ENCODE measurements around the gene PARVB.

PARVB gene

DNA sequence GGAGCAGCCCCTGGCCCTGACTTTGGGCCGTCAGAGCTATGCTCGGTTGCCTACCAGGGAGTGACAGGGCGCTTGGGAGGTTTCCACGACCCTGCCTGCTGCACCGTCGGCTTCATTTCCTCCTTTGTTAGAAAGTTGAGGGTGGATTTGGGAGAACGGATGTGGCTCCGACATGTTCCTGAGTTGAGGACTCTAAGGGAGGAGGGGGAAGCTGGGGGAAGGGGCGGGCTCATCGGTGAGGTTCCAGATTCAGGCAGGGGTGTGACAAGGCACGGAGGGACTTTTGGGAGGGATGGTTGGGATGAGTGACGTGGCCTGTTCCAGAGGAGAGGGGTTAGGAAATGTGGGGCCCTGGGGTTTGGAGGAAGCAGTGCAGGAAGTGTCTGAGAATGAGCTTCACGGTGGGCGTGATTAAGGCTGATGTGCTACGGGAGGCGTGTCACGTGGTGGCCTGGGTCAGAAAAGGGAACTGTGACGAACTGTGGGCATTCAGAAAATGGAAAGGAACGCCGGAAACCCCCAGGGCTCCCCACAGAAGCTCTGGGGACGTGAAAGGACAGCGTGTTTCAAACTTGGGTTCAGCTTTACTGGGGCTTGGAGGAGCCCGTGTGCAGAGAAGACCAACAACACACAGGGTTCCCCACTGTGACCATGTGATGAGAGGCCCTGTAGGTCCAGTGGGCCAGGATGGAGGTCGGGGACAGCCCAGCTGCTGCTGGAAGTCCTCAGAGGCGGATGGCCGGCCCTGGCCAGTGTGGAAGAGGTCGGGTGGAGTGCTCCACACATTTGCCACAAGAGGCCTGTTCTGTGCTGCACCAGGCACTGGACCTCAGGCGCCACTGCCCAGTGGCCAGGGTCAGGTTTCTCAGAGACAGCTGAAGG, 2.8 kb downstream of the PARVB start:
- DNase-seq (ENCODE audit: low read depth, low spot score) = no peak
- ChIA-PET CTCF (interaction anchor here (1.1 to 1.2 kb wide), 2 partner anchors 33 to 55 kb away, joined by 4 to 7 read pairs; no protein-coding TSS in a partner anchor), POLR2A (interaction anchor here (1.3 kb wide), 1 partner anchor 11 kb away, joined by 3 read pairs; no protein-coding TSS in a partner anchor)
- no peak overlapping the region for H3K4me3 ChIP-seq (ENCODE audit: low read depth, low read length)
- TF ChIP-seq, protein P1, sequence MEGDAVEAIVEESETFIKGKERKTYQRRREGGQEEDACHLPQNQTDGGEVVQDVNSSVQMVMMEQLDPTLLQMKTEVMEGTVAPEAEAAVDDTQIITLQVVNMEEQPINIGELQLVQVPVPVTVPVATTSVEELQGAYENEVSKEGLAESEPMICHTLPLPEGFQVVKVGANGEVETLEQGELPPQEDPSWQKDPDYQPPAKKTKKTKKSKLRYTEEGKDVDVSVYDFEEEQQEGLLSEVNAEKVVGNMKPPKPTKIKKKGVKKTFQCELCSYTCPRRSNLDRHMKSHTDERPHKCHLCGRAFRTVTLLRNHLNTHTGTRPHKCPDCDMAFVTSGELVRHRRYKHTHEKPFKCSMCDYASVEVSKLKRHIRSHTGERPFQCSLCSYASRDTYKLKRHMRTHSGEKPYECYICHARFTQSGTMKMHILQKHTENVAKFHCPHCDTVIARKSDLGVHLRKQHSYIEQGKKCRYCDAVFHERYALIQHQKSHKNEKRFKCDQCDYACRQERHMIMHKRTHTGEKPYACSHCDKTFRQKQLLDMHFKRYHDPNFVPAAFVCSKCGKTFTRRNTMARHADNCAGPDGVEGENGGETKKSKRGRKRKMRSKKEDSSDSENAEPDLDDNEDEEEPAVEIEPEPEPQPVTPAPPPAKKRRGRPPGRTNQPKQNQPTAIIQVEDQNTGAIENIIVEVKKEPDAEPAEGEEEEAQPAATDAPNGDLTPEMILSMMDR (IDR thresholded peaks at IDR 0.05; ENCODE audit: insufficient read depth, low read length, missing control alignments) = no peak

DNA sequence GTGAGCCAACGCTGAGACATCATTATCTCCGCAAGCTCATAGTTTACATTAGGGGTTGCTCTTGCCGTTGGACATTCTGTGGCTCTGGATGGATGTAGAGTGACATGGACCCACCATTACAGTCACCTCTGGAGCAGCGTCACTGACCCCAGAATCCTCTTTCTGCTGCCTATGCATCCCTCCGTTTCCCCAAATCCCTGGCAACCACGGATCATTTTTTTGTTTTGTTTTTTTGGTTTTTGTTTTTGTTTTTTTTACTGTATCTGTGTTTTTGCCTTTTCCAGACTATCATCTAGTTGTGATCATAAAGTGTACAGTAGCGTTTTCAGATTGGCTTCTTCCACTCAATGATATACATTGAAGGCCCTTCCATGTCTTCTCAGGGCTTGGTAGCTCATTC, 4.0 kb downstream of the PARVB start:
- no peak overlapping the region for H3K4me3 ChIP-seq (ENCODE audit: low read depth, low read length)
- POLR2A ChIA-PET = no interaction called here
- no peak for DNase-seq (ENCODE audit: low read depth, low spot score)
- CTCF ChIA-PET = interaction anchor here (0.7 to 1.1 kb wide), 2 partner anchors 11 to 54 kb away, joined by 3 to 4 read pairs; no protein-coding TSS in a partner anchor
- TF ChIP-seq, protein P1 (IDR thresholded peaks at IDR 0.05; ENCODE audit: insufficient read depth, low read length, missing control alignments) = no peak

DNA sequence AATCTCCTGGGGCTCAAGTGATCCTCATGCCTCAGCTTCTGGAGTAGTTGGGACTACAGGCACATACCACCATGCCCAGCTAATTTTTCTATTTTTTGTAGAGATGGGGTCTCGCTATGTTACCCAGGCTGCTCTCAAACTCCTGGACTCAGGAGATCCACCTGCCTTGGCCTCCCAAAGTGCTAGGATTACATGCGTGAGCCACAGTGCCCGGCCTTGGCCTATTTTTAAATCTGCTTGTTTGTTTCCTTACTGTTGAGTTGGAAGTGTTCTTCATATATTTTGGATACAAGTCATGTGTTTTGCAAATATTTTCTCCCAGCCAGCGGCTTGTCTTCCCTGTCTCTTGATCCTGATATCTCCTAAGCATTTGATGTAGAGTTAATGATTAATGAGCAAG, 5.0 kb downstream of the PARVB start:
- ChIA-PET CTCF (no interaction called here), POLR2A (no interaction called here)
- DNase-seq (ENCODE audit: low read depth, low spot score) = no peak
- H3K4me3 ChIP-seq (ENCODE audit: low read depth, low read length) = no peak overlapping the region
- TF ChIP-seq, protein P1 (IDR thresholded peaks at IDR 0.05; ENCODE audit: insufficient read depth, low read length, missing control alignments) = no peak

DNA sequence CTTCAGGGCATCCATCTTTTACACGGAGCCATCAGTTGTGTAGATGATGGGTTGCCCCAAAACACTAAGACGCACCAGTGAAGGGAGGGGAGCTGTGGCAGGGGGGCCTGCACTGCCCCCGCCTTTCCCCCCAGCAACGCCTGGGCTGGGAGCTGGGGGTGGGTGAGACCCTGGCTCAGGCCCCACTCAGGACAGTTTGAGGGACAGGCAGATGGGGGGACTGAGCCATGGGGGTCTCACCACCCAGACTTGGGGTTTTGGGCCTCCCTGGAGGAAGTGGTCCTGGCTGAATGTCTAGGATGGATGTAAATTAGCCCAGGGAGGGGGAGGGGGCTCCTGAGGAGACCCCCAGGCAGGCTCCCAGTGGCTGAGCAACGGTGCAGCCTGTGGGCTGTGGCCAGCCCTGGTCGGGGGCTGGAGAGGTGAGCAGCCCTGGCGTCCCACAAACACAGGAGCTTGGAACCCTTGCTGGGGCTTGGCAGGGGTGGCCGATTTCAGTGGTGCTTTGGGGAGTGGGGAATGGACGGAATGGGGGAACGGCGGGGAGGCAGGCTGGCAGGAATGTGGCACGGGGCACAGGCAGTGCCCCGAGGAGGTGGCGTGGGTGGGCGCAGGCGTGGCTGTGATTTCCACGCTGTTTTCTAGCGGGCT, 6.1 kb downstream of the PARVB start:
- ChIA-PET POLR2A (no interaction called here), CTCF (no interaction called here)

DNA sequence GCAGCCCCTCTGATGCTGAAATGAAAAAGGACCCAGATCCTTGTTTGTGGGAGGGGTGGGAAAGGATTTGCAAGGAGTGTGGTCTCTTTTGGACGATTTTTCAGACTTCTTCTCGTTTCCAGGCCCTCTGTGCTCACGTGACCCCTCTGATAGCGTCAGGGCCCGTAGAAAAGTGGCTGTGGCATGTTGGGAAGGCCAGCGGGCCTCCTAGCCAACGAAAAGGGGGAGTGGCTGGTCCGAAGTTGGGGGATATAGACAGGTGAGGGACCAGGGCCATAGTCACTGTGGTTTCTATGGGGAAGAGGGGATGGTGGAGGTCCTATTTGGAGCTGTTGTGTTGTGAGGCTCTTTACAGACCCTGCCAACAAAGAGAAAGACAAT, 6.6 kb downstream of the PARVB start:
- ChIA-PET CTCF (no interaction called here), POLR2A (no interaction called here)
- no peak for DNase-seq (ENCODE audit: low read depth, low spot score)
- no peak overlapping the region for H3K4me3 ChIP-seq (ENCODE audit: low read depth, low read length)
- TF ChIP-seq, protein P1 (IDR thresholded peaks at IDR 0.05; ENCODE audit: insufficient read depth, low read length, missing control alignments) = no peak

More for the DNA sequence above, 6.1 kb downstream of the PARVB start:
- no peak overlapping the region for H3K4me3 ChIP-seq (ENCODE audit: low read depth, low read length)
- no peak for DNase-seq (ENCODE audit: low read depth, low spot score)
- TF ChIP-seq, protein P1 (IDR thresholded peaks at IDR 0.05; ENCODE audit: insufficient read depth, low read length, missing control alignments) = no peak
